Breast epithelium (tissue), 3 donors: ENCODE data around the gene PDIA2.

ENCODE experiments used
- CTCF ChIP-seq, 3 donors: fragments of 450-650 bp; IDR thresholded peaks; one replicate each; pipeline ENCODE4 v1.5.1; 2016 to 2017; ENCODE audit warnings: antibody characterized with exemption in 3 of 3, mild to moderate bottlenecking in 3 of 3, moderate library complexity in 3 of 3
- POLR2A ChIP-seq: fragments of 450-650 bp; IDR thresholded peaks from one replicate; pipeline ENCODE4 v1.6.1; 2016; ENCODE audit warnings: antibody characterized with exemption, mild to moderate bottlenecking, moderate library complexity

- TF ChIP-seq POLR2A (no peak), CTCF (IDR thresholded peaks at IDR 0.05) (no peak)
Measured at GRCh38 chr16:262121-262745, 20.7 kb upstream of the PDIA2 start.
